H1 (cell line): ENCODE data around the gene ABTB1. TPM values are rescaled to one million over a fixed set of nuclear protein-coding genes. Genes with fewer than 3 reads are reported as not detected.

Experiments used
- CTCF ChIA-PET: fragments of 300-600 bp; sonication (Branson Sonifier 250); formaldehyde crosslinking; loops from one replicate; lab custom pipeline; 2021; ENCODE audit not compliant: partially characterized antibody; lab: Charles Lee
- POLR2A ChIA-PET: fragments of 300-600 bp; sonication (Branson Sonifier 250); formaldehyde crosslinking; loops from one replicate; lab custom pipeline; 2021; ENCODE audit warnings: inconsistent platforms; ENCODE audit not compliant: partially characterized antibody; lab: Charles Lee
- DNase-seq, 2 experiments: peaks; one replicate each; pipeline versions ENCODE4 v3.0.0 to v3.0.0-alpha.2; 2010 to 2022; ENCODE audit warnings: low spot score in 2 of 2, low read depth in 1 of 2, mixed read lengths in 1 of 2
- FAIRE-seq: peaks from 2 replicates; lab custom pipeline; 2011; peaks lifted over from hg19 to GRCh38; lab: Jason Lieb, UNC
- H2AFZ ChIP-seq: 2 replicates; pipeline ENCODE4 v1.8.1; 2012; ENCODE audit warnings: low read length, inconsistent platforms
- H2AK5ac ChIP-seq: 2 replicates; pipeline ENCODE4 v1.6.1; 2013; ENCODE audit warnings: low read depth, low read length
- H2BK120ac ChIP-seq: replicated peaks from 2 replicates; pipeline ENCODE3; 2013; ENCODE audit warnings: low read depth, low read length, inconsistent platforms
- H2BK12ac ChIP-seq: 2 replicates; pipeline ENCODE4 v1.6.1; 2013; ENCODE audit warnings: low read depth, low read length
- H2BK15ac ChIP-seq: 2 replicates; pipeline ENCODE4 v1.6.1; 2013; ENCODE audit warnings: low read length
- H2BK20ac ChIP-seq: 2 replicates; pipeline ENCODE4 v1.6.1; 2013; ENCODE audit warnings: low read length
- H2BK5ac ChIP-seq: 2 replicates; pipeline ENCODE4 v1.6.1; 2013; ENCODE audit warnings: low read depth, low read length
- H3K14ac ChIP-seq: 2 replicates; pipeline ENCODE4 v1.6.1; 2013; ENCODE audit warnings: inconsistent platforms; ENCODE audit not compliant: insufficient read length
- H3K18ac ChIP-seq: 2 replicates; pipeline ENCODE4 v1.6.1; 2013; ENCODE audit warnings: low read length; ENCODE audit errors: extremely low read depth
- H3K23ac ChIP-seq: 2 replicates; pipeline ENCODE4 v1.6.1; 2013; ENCODE audit warnings: inconsistent platforms; ENCODE audit not compliant: insufficient read length
- H3K23me2 ChIP-seq: 2 replicates; pipeline ENCODE4 v1.6.1; 2013; ENCODE audit warnings: low read depth, low read length
- H3K27ac ChIP-seq: 2 replicates; pipeline ENCODE4 v1.6.1; 2011; ENCODE audit warnings: low read depth, low read length, inconsistent platforms
- H3K27me3 ChIP-seq, 4 experiments: replicated peaks in 1 of 4; 1 replicate in 1 of 4; 2 replicates in 3 of 4; pipeline versions ENCODE4 v1.6.1 to v1.8.1; 2011 to 2013; ENCODE audit warnings: low read length in 3 of 4, mild to moderate bottlenecking in 3 of 4, inconsistent platforms in 2 of 4, mixed read lengths in 2 of 4, moderate library complexity in 1 of 4; ENCODE audit not compliant: control insufficient read depth in 3 of 4, insufficient read depth in 3 of 4; ENCODE audit errors: extremely low read depth in 1 of 4
- H3K36me3 ChIP-seq, 4 experiments: 2 replicates each; pipeline versions ENCODE4 v1.6.1 to v1.8.1; 2011 to 2013; ENCODE audit warnings: mild to moderate bottlenecking in 4 of 4, low read length in 3 of 4, moderate library complexity in 2 of 4, control low read depth in 1 of 4, inconsistent platforms in 1 of 4; ENCODE audit not compliant: insufficient read depth in 4 of 4, control insufficient read depth in 2 of 4
- H3K4ac ChIP-seq: replicated peaks from 2 replicates; pipeline ENCODE3; 2013; ENCODE audit warnings: low read length, low read depth, mixed read lengths, inconsistent platforms; ENCODE audit not compliant: insufficient read length
- H3K4me1 ChIP-seq, 4 experiments: replicated peaks in 1 of 4; 1 replicate in 1 of 4; 2 replicates in 3 of 4; pipeline versions ENCODE4 v1.6.1 to v1.8.1; 2011 to 2013; ENCODE audit warnings: low read length in 3 of 4, inconsistent platforms in 2 of 4, mixed read lengths in 1 of 4; ENCODE audit not compliant: insufficient read depth in 4 of 4, control insufficient read depth in 3 of 4
- H3K4me2 ChIP-seq, 2 experiments: 2 replicates each; pipeline versions ENCODE4 v1.6.1 to v1.8.1; 2011 to 2013; ENCODE audit warnings: low read depth in 2 of 2, low read length in 2 of 2, control low read depth in 1 of 2, inconsistent platforms in 1 of 2, mild to moderate bottlenecking in 1 of 2; ENCODE audit not compliant: insufficient read depth in 1 of 2
- H3K4me3 ChIP-seq, 4 experiments: fragments of 200-600, 300-600 bp in 1 of 4; sonication (generic), shearing (Covaris generic), sonication (Bioruptor Twin) in 1 of 4; 2 replicates each; pipeline versions ENCODE4 v1.5.1 to v1.8.1; 2011 to 2016; ENCODE audit warnings: low read length in 4 of 4, low read depth in 3 of 4, control low read depth in 2 of 4, inconsistent platforms in 2 of 4, mild to moderate bottlenecking in 2 of 4, mixed read lengths in 1 of 4, moderate library complexity in 1 of 4; ENCODE audit not compliant: insufficient read depth in 2 of 4; ENCODE audit errors: extremely low read depth in 1 of 4
- H3K56ac ChIP-seq: replicated peaks from 2 replicates; pipeline ENCODE3; 2013; ENCODE audit warnings: low read depth, mild to moderate bottlenecking, mixed read lengths, low read length, inconsistent platforms; ENCODE audit not compliant: insufficient read length
- H3K79me1 ChIP-seq: 2 replicates; pipeline ENCODE4 v1.6.1; 2013; ENCODE audit warnings: low read depth, low read length, control low read depth
- H3K79me2 ChIP-seq, 2 experiments: 2 replicates each; pipeline versions ENCODE4 v1.6.1 to v1.8.1; 2012 to 2013; ENCODE audit warnings: low read length in 2 of 2, mild to moderate bottlenecking in 2 of 2, inconsistent platforms in 1 of 2; ENCODE audit not compliant: insufficient read depth in 2 of 2, control insufficient read depth in 1 of 2
- H3K9ac ChIP-seq, 4 experiments: replicated peaks in 1 of 4; 1 replicate in 1 of 4; 2 replicates in 3 of 4; pipeline versions ENCODE4 v1.6.1 to v1.8.1; 2011 to 2013; ENCODE audit warnings: low read depth in 3 of 4, low read length in 3 of 4, control low read depth in 2 of 4, mild to moderate bottlenecking in 2 of 4, moderate library complexity in 2 of 4, inconsistent platforms in 1 of 4; ENCODE audit errors: extremely low read depth in 1 of 4
- H3K9me3 ChIP-seq, 2 experiments: 2 replicates each; pipeline versions ENCODE4 v1.6.1 to v1.8.1; 2012 to 2013; ENCODE audit warnings: mild to moderate bottlenecking in 2 of 2, moderate library complexity in 2 of 2, control low read depth in 1 of 2, inconsistent platforms in 1 of 2, low read depth in 1 of 2, low read length in 1 of 2, mixed read lengths in 1 of 2; ENCODE audit not compliant: insufficient read depth in 2 of 2
- H4K20me1 ChIP-seq, 2 experiments: replicated peaks in 1 of 2; 2 replicates each; pipeline versions ENCODE3 to v1.8.1; 2011 to 2013; ENCODE audit warnings: inconsistent platforms in 2 of 2, low read length in 2 of 2, mild to moderate bottlenecking in 1 of 2; ENCODE audit not compliant: insufficient read depth in 2 of 2, control insufficient read depth in 1 of 2
- H4K5ac ChIP-seq: 2 replicates; pipeline ENCODE4 v1.6.1; 2013; ENCODE audit warnings: low read length, low read depth, mixed read lengths, inconsistent platforms; ENCODE audit not compliant: insufficient read length
- H4K8ac ChIP-seq: 2 replicates; pipeline ENCODE4 v1.8.0; 2013; ENCODE audit warnings: mild to moderate bottlenecking, moderate library complexity, low read length, inconsistent platforms; ENCODE audit not compliant: insufficient read depth; ENCODE audit errors: extremely low read depth
- H4K91ac ChIP-seq: replicated peaks from 2 replicates; pipeline ENCODE3; 2013; ENCODE audit warnings: low read length, mixed read lengths, inconsistent platforms; ENCODE audit not compliant: insufficient read length
- ASH2L ChIP-seq: fragments of 200-600, 300-600 bp; sonication (generic); IDR thresholded peaks from one replicate; pipeline ENCODE4 v1.7.1; 2017; ENCODE audit warnings: low read length
- CBX5 ChIP-seq: fragments of 300-800, 300-1000 bp; sonication (generic); IDR thresholded peaks from 2 replicates; pipeline ENCODE4 v1.7.1; 2016; ENCODE audit warnings: antibody characterized with exemption, low read length, low read depth
- CEBPB ChIP-seq: IDR thresholded peaks from 2 replicates; pipeline ENCODE4 v1.6.1; 2012; ENCODE audit warnings: low read depth, low read length
- EP300 ChIP-seq, 2 experiments: IDR thresholded peaks; 1 replicate in 1 of 2; 2 replicates in 1 of 2; pipeline ENCODE4 v1.6.1; 2011 to 2012; ENCODE audit warnings: low read depth in 2 of 2, low read length in 2 of 2, mild to moderate bottlenecking in 2 of 2, borderline replicate concordance in 1 of 2, inconsistent platforms in 1 of 2, moderate library complexity in 1 of 2
- KDM1A ChIP-seq: fragments of 200-600, 300-600 bp; sonication (generic); IDR thresholded peaks from 2 replicates; pipeline ENCODE4 v1.7.1; 2016; ENCODE audit warnings: mild to moderate bottlenecking, low read length, borderline replicate concordance
- KDM5A ChIP-seq: fragments of 200-600 bp; IDR thresholded peaks from 2 replicates; pipeline ENCODE4 v1.7.1; 2012; ENCODE audit warnings: mild to moderate bottlenecking, low read length, inconsistent platforms, mixed read lengths
- NRF1 ChIP-seq: IDR thresholded peaks from 2 replicates; pipeline ENCODE4 v1.6.1; 2011; ENCODE audit warnings: mild to moderate bottlenecking, low read depth, low read length, improper control_type of control experiment
- POU5F1 ChIP-seq: IDR thresholded peaks from 2 replicates; pipeline ENCODE4 v1.6.1; 2011; ENCODE audit warnings: low read depth, mild to moderate bottlenecking, low read length, moderate library complexity
- RNF2 ChIP-seq: fragments of 200-900, 300-1000 bp; sonication (generic); IDR thresholded peaks from 2 replicates; pipeline ENCODE4 v1.7.1; 2016; ENCODE audit warnings: borderline replicate concordance, low read depth, mild to moderate bottlenecking, antibody characterized with exemption, low read length; ENCODE audit not compliant: poor library complexity, severe bottlenecking; ENCODE audit errors: missing control alignments
- SIRT6 ChIP-seq: IDR thresholded peaks from one replicate; pipeline ENCODE4 v1.7.1; 2012; ENCODE audit warnings: low read length, inconsistent platforms
- SP1 ChIP-seq: IDR thresholded peaks from 2 replicates; pipeline ENCODE4 v1.6.1; 2011; ENCODE audit warnings: low read depth, low read length
- TAF7 ChIP-seq: optimal IDR thresholded peaks from 2 replicates; pipeline ENCODE3; 2011; ENCODE audit warnings: low read depth, mild to moderate bottlenecking, inconsistent platforms, low read length, moderate library complexity, borderline replicate concordance
- TEAD4 ChIP-seq: IDR thresholded peaks from 2 replicates; pipeline ENCODE4 v1.6.1; 2012; ENCODE audit warnings: low read depth, low read length, inconsistent platforms, mixed read lengths
- YY1 ChIP-seq: IDR thresholded peaks from 2 replicates; pipeline ENCODE4 v1.6.1; 2011; ENCODE audit warnings: low read depth, mild to moderate bottlenecking, low read length
- WGBS, 2 experiments: shearing (Covaris generic) in 1 of 2; methylation state at CpG; one replicate each; pipeline versions ENCODE4 v1.1.6 to v1.1.7; 2013 to 2015; ENCODE audit warnings: low lambda C conversion rate in 2 of 2, mixed read lengths in 2 of 2, inconsistent platforms in 1 of 2, low coverage in 1 of 2, missing lambda C conversion rate in 1 of 2; ENCODE audit not compliant: insufficient replicate concordance in 2 of 2, insufficient coverage in 1 of 2, insufficient read length in 1 of 2; ENCODE audit errors: extremely low coverage in 1 of 2, missing lambda C conversion rate in 1 of 2; 5-methylcytosine and 5-hydroxymethylcytosine counted together
- polyA plus RNA-seq, 7 experiments: library from polyadenylated mRNA; depleted of rRNA in 3 of 7; stranded (reverse) in 5 of 7; unstranded in 2 of 7; fragments of >200 nt in 5 of 7; fragments of 200-250 nt in 2 of 7; gene quantifications; 1 replicate in 5 of 7; 2 replicates in 1 of 7; 4 replicates in 1 of 7; pipeline versions ENCODE4 v1.2.1 to v1.2.3, GENCODE V29; 2011 to 2013; ENCODE audit warnings: missing spikeins in 2 of 7, mixed read lengths in 2 of 7
- total RNA-seq: library from RNA; stranded (reverse); fragmentation: NEBNext Ultra II Directional; extraction: Animal tissue kit (Norgen Biotek cat#: 25700); gene quantifications from 2 replicates; pipeline ENCODE4 v1.2.1, GENCODE V29; 2021

ABTB1 gene
- total and polyA plus RNA-seq, 2 of the 8 experiments (the other 6 are each of a cell fraction or from before 2014, with no cell fraction given) = 7.1 to 9.4 TPM

DNA sequence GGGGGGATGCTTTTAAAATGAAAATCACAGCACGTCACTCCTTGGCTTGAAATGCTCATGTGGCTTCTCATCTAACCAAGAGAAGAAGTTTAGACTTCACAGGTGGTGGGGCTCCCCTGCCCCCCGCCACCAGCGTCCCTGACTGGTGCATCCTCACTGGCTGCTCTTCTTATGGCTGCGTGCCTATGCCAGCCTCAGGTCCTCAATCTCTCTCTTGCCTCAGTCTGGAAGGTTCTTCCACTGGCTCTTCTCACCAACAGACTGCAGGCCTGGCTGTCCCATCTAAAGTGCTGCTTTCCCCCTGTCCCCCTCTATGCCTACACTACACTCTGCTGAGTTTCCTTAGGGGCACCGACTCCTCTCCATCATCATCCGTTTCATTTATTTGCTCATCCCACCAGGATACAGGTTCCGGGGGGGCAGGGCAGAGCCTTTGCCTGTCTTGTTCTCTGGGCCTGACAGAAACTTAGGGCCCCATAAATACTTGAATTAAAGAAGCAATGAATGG is 20.6 kb downstream of the ABTB1 start:
- H3K9ac ChIP-seq = no peak overlapping the region
- no peak overlapping the region for H2BK120ac ChIP-seq
- H3K56ac ChIP-seq = no peak overlapping the region
- H3K14ac ChIP-seq = no peak overlapping the region
- CTCF ChIA-PET = interaction anchor here (1.0 to 12.8 kb wide), 12 partner anchors 10 to 266 kb away, joined by 3 to 172 read pairs (median 6); no protein-coding TSS in a partner anchor
- no peak overlapping the region for H3K4me3 ChIP-seq
- H4K91ac ChIP-seq = no peak overlapping the region
- no peaks in the 10 kb centered on the region for H3K79me1 ChIP-seq
- no peak overlapping the region for H2AK5ac ChIP-seq
- no peak overlapping the region for H3K27ac ChIP-seq
- POLR2A ChIA-PET = interaction anchor here (0.6 kb wide), 1 partner anchor 12 kb away, joined by 3 read pairs; no protein-coding TSS in a partner anchor
- 98% methylated on average over 7 of the region's 7 CpGs; no CpG with 5 or more reads in 1 of the 2 experiments for WGBS, 2 experiments
- H4K5ac ChIP-seq = no peak overlapping the region
- H3K36me3 ChIP-seq = no peaks in the 10 kb centered on the region
- H3K27me3 ChIP-seq = no peaks in the 10 kb centered on the region
- H2AFZ ChIP-seq = no peak overlapping the region
- no peaks in the 10 kb centered on the region for H4K20me1 ChIP-seq
- no peak overlapping the region for H2BK15ac ChIP-seq
- H2BK5ac ChIP-seq = no peak overlapping the region; the same call in 1 of the 2 replicates
- H2BK12ac ChIP-seq = peak overlapping the region; percentile 68; the same call in 1 of the 2 replicates
- FAIRE-seq = no peak
- no peak overlapping the region; the same call in 1 of the 2 replicates for H4K8ac ChIP-seq
- peaks cover 0 to 19% (median 8%) of the 10 kb centered on the region in 4 experiments; a peak in 6 of 7 replicates for H3K4me1 ChIP-seq
- H3K9me3 ChIP-seq = no peaks in the 10 kb centered on the region
- no peak for DNase-seq
- no peak overlapping the region for H3K23ac ChIP-seq
- H3K18ac ChIP-seq = no peak overlapping the region
- no peaks in the 10 kb centered on the region for H3K79me2 ChIP-seq
- no peaks in the 10 kb centered on the region for H3K23me2 ChIP-seq
- no peak overlapping the region for H2BK20ac ChIP-seq
- no peak overlapping the region for H3K4ac ChIP-seq
- no peak overlapping the region for H3K4me2 ChIP-seq
- TF ChIP-seq TEAD4 (no peak), SIRT6 (no peak), EP300 (IDR thresholded peaks at IDR 0.05; ENCODE audit: borderline replicate concordance in 1 of 2, low read depth in 2 of 2, low read length in 2 of 2) (no peak), KDM5A (no peak), KDM1A (no peak), CEBPB (no peak), SP1 (no peak), YY1 (no peak), CBX5 (no peak), TAF7 (no peak), POU5F1 (no peak), RNF2 (no peak), NRF1 (no peak), ASH2L (no peak)
